ENCODE measurements around the gene CUTC.
"Not testable (repeated sequence)": the region's sequence is repeated elsewhere in the genome, so short reads cannot be mapped to it uniquely, and the experiment has no call there.

The CUTC gene

GRCh38 chr10:99742254-99742653 is 10.2 kb downstream of the CUTC start (continued):
- TF ChIP-seq BACH2 (CRISPR knock-in tag; IDR thresholded peaks at IDR 0.05; ENCODE audit: borderline replicate concordance) (no peak), ZC3H10 (CRISPR knock-in tag; IDR thresholded peaks at IDR 0.05) (no peak)

- peak; percentile 86 for ATAC-seq
- TF ChIP-seq SNAI2 (CRISPR knock-in tag; IDR thresholded peaks at IDR 0.05) (no peak), ESRRG (CRISPR knock-in tag; IDR thresholded peaks at IDR 0.05) (no peak), ZC3H10 (CRISPR knock-in tag; IDR thresholded peaks at IDR 0.05) (no peak), ISL1 (CRISPR knock-in tag; IDR thresholded peaks at IDR 0.05) (no peak), ARNTL (CRISPR knock-in tag; IDR thresholded peaks at IDR 0.05; ENCODE audit: borderline replicate concordance, low read depth) (no peak), PPARA (CRISPR knock-in tag; IDR thresholded peaks at IDR 0.05; ENCODE audit: borderline replicate concordance) (no peak), ZFP30 (CRISPR knock-in tag; IDR thresholded peaks at IDR 0.05) (no peak), TOX (CRISPR knock-in tag; IDR thresholded peaks at IDR 0.05; ENCODE audit: borderline replicate concordance) (no peak; the same call in 1 of the 2 replicates)
- TF ChIP-seq, protein P1, sequence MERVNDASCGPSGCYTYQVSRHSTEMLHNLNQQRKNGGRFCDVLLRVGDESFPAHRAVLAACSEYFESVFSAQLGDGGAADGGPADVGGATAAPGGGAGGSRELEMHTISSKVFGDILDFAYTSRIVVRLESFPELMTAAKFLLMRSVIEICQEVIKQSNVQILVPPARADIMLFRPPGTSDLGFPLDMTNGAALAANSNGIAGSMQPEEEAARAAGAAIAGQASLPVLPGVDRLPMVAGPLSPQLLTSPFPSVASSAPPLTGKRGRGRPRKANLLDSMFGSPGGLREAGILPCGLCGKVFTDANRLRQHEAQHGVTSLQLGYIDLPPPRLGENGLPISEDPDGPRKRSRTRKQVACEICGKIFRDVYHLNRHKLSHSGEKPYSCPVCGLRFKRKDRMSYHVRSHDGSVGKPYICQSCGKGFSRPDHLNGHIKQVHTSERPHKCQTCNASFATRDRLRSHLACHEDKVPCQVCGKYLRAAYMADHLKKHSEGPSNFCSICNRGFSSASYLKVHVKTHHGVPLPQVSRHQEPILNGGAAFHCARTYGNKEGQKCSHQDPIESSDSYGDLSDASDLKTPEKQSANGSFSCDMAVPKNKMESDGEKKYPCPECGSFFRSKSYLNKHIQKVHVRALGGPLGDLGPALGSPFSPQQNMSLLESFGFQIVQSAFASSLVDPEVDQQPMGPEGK (CRISPR knock-in tag; IDR thresholded peaks at IDR 0.05; ENCODE audit: borderline replicate concordance): no peak
- TF ChIP-seq, protein P2, sequence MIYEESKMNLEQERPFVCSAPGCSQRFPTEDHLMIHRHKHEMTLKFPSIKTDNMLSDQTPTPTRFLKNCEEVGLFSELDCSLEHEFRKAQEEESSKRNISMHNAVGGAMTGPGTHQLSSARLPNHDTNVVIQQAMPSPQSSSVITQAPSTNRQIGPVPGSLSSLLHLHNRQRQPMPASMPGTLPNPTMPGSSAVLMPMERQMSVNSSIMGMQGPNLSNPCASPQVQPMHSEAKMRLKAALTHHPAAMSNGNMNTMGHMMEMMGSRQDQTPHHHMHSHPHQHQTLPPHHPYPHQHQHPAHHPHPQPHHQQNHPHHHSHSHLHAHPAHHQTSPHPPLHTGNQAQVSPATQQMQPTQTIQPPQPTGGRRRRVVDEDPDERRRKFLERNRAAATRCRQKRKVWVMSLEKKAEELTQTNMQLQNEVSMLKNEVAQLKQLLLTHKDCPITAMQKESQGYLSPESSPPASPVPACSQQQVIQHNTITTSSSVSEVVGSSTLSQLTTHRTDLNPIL (CRISPR knock-in tag; IDR thresholded peaks at IDR 0.05; ENCODE audit: low read depth): no peak
Observed at GRCh38 chr10:99742701-99743100, 10.7 kb downstream of the CUTC start.

DNA sequence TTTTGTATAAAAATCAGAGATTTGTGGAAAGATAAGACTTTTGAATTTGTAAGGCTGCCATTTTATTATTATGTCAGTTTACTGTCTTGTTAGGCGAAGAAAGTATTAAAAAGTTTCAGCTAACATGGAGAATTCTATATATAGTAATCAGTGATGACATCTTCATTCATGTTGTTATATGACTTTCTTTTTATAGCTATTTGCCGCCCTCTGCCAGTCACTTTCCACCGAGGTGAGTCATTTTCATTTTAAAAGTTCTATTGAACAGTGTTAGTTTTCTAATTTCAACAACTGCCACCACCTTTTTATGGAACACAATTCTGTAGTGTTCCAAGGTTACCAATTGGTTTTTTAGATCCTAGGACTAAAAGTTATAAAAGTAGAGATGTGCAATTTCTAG is 11.8 kb downstream of the CUTC start:
- peak; percentile 15; the same call in 1 of the 3 replicates for ATAC-seq
- no peak for TF ChIP-seq ZFP30 (CRISPR knock-in tag; IDR thresholded peaks at IDR 0.05)
- TF ChIP-seq, protein P1 (CRISPR knock-in tag; IDR thresholded peaks at IDR 0.05; ENCODE audit: borderline replicate concordance): no peak
- no peak for TF ChIP-seq ZNF8 (CRISPR knock-in tag; IDR thresholded peaks at IDR 0.05)
- no peak for TF ChIP-seq SNAI2 (CRISPR knock-in tag; IDR thresholded peaks at IDR 0.05)
- TF ChIP-seq, protein P3, sequence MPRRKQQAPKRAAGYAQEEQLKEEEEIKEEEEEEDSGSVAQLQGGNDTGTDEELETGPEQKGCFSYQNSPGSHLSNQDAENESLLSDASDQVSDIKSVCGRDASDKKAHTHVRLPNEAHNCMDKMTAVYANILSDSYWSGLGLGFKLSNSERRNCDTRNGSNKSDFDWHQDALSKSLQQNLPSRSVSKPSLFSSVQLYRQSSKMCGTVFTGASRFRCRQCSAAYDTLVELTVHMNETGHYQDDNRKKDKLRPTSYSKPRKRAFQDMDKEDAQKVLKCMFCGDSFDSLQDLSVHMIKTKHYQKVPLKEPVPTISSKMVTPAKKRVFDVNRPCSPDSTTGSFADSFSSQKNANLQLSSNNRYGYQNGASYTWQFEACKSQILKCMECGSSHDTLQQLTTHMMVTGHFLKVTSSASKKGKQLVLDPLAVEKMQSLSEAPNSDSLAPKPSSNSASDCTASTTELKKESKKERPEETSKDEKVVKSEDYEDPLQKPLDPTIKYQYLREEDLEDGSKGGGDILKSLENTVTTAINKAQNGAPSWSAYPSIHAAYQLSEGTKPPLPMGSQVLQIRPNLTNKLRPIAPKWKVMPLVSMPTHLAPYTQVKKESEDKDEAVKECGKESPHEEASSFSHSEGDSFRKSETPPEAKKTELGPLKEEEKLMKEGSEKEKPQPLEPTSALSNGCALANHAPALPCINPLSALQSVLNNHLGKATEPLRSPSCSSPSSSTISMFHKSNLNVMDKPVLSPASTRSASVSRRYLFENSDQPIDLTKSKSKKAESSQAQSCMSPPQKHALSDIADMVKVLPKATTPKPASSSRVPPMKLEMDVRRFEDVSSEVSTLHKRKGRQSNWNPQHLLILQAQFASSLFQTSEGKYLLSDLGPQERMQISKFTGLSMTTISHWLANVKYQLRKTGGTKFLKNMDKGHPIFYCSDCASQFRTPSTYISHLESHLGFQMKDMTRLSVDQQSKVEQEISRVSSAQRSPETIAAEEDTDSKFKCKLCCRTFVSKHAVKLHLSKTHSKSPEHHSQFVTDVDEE (CRISPR knock-in tag; IDR thresholded peaks at IDR 0.05): no peak
- TF ChIP-seq ZNF70 (CRISPR knock-in tag; IDR thresholded peaks at IDR 0.05): no peak
- TF ChIP-seq PPARA (CRISPR knock-in tag; IDR thresholded peaks at IDR 0.05; ENCODE audit: borderline replicate concordance): no peak
- no peak for TF ChIP-seq ZC3H10 (CRISPR knock-in tag; IDR thresholded peaks at IDR 0.05)
- TF ChIP-seq, protein P2 (CRISPR knock-in tag; IDR thresholded peaks at IDR 0.05; ENCODE audit: low read depth): no peak
- TF ChIP-seq ISL1 (CRISPR knock-in tag; IDR thresholded peaks at IDR 0.05): no peak
- TF ChIP-seq ZNF565 (CRISPR knock-in tag; conservative IDR thresholded peaks at IDR 0.05; ENCODE audit: low read depth): no peak
- no peak for TF ChIP-seq CSRNP3 (CRISPR knock-in tag; IDR thresholded peaks at IDR 0.05)
- no peak for TF ChIP-seq CSDC2 (CRISPR knock-in tag; IDR thresholded peaks at IDR 0.05)
- no peak for TF ChIP-seq ZFP3 (CRISPR knock-in tag; IDR thresholded peaks at IDR 0.05)

GRCh38 chr10:99746166-99746565 is 14.1 kb downstream of the CUTC start:
- ATAC-seq: not testable (repeated sequence)
